Measurements from ENCODE around the gene CEP68.

CEP68 gene

DNA sequence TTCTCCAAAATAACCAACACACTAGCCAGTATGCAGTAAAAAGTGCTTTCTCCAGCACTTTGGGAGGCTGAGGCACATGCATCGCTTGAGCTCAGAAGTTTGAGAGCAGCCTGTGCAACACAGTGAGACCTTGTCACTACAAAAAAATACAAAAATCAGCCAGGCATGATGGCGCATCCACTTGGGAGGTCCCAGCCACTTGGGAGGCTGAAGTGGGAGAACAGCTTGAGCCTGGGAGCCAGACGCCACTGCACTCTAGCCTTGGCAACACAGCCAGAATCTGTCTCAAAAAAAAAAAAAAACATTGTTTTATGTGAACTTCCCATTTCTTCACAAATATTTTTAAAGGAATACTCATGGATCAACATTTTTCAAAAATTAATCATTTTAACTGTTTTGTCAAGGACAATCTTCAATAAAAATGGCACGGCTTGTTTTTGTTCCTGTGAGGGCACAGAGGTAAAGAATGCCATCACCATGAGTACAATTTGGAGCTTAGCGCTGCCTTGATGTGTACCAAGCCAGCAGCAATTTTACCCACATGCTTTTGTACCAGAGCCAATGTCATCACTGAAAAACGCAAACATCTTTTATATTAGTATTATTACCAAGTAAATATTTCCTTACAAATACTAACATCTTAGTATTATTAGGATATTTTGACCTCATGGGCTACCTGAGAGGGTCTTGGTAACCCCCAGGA, 46.9 kb downstream of the CEP68 start:
- TF ChIP-seq, protein P1, sequence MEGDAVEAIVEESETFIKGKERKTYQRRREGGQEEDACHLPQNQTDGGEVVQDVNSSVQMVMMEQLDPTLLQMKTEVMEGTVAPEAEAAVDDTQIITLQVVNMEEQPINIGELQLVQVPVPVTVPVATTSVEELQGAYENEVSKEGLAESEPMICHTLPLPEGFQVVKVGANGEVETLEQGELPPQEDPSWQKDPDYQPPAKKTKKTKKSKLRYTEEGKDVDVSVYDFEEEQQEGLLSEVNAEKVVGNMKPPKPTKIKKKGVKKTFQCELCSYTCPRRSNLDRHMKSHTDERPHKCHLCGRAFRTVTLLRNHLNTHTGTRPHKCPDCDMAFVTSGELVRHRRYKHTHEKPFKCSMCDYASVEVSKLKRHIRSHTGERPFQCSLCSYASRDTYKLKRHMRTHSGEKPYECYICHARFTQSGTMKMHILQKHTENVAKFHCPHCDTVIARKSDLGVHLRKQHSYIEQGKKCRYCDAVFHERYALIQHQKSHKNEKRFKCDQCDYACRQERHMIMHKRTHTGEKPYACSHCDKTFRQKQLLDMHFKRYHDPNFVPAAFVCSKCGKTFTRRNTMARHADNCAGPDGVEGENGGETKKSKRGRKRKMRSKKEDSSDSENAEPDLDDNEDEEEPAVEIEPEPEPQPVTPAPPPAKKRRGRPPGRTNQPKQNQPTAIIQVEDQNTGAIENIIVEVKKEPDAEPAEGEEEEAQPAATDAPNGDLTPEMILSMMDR (IDR thresholded peaks at IDR 0.05), result no peak

DNA sequence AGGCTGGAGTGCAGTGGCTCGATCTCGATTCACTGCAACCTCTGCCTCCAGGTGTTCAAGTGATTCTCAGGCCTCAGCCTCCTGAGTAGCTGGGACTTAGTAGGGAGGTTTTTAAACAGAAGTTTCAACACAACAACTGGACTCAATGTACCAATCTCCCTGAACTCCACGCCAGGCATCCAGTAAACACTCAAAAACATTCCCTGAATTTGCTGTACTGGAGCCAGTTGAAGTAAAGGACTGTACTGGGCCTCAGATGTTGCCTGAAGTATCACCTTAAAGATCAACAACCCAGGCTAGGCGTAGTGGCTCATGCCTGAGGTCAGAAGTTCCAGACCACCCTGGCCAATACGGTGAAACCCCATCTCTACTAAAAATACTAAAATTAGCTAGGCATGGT, 51.3 kb downstream of the CEP68 start:
- TF ChIP-seq, protein P1 (IDR thresholded peaks at IDR 0.05), result no peak

GRCh38 chr2:65108780-65109179, 52.6 kb downstream of the CEP68 start:
- TF ChIP-seq, protein P1 (IDR thresholded peaks at IDR 0.05), result no peak

GRCh38 chr2:65112633-65113032, 56.4 kb downstream of the CEP68 start:
- TF ChIP-seq, protein P1 (IDR thresholded peaks at IDR 0.05), result no peak

- TF ChIP-seq, protein P1 (IDR thresholded peaks at IDR 0.05), result no peak
Observed at GRCh38 chr2:65113229-65113628, 57.0 kb downstream of the CEP68 start.

DNA sequence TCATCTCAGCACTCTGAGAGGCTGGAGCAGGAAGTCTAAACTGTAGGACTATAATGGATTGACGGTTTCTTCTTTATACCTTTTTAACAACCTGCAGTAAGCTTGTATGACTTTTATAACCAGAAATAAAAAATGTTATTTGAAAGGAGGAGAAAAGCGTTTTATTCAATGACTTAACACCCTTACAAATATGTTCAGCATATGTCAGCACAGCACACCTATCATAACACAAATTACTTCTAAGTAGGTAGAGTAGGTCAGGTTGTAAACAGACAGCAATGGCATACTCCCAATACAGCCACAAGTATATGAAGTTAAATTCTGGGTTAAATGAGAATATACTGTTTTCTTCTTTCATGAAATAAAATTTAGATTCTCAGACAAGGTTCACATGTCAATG, 57.6 kb downstream of the CEP68 start:
- TF ChIP-seq, protein P1 (IDR thresholded peaks at IDR 0.05), result no peak

GRCh38 chr2:65114921-65115320, 58.7 kb downstream of the CEP68 start:
- TF ChIP-seq, protein P1 (IDR thresholded peaks at IDR 0.05), result no peak

DNA sequence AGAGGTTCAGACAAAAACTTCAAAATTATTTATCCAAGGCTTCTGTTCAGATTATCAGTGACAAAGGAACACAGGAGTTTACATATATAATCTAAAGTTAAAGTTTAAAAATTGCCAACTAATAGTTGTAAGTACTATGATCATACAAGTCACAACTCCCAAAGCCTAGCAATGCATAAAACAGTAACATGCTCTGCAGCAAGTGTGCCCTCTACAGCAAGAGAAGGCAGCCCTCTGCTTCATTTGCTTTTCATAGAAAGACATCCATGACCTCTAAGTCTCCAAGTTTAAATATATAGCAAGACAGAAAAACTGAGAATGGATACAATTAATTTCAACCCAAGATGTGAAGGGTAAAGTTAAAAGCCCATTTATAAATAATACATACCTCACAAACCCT, 60.4 kb downstream of the CEP68 start:
- TF ChIP-seq, protein P1 (IDR thresholded peaks at IDR 0.05), result no peak

Data from LNCAP (cell line).